ENCODE measurements around the gene ZNF467.

The ZNF467 gene

GRCh38 chr7:149811221-149811620, 37.8 kb upstream of the ZNF467 start:
- Histone ChIP-seq H3K4me1 (ENCODE audit: insufficient read depth, low read length) (no peaks in the 10 kb centered on the region), H3K36me3 (ENCODE audit: insufficient read depth, low read length) (no peaks in the 10 kb centered on the region), H3K79me2 (ENCODE audit: insufficient read depth, low read length) (no peaks in the 10 kb centered on the region), H3K4me2 (ENCODE audit: insufficient read depth, low read length) (no peak overlapping the region), H3K27me3 (ENCODE audit: insufficient read depth, low read length, poor library complexity) (peaks cover 4% of the 10 kb centered on the region), H3K4me3 (ENCODE audit: low read depth in 1 of 2, low read length in 2 of 2) (no peak overlapping the region), H4K20me1 (ENCODE audit: insufficient read depth, low read length) (no peaks in the 10 kb centered on the region), H3K9me3 (ENCODE audit: insufficient read depth, low read length, severe bottlenecking) (no peaks in the 10 kb centered on the region), H2AFZ (ENCODE audit: low read depth, low read length) (no peak overlapping the region), H3K27ac (ENCODE audit: low read length) (no peak overlapping the region), H3K9ac (ENCODE audit: low read depth, low read length) (no peak overlapping the region)
- TF ChIP-seq CTCF (IDR thresholded peaks at IDR 0.05; ENCODE audit: borderline replicate concordance, extremely low read depth, low read length, poor library complexity, severe bottlenecking) (peak; percentile 50), EZH2 (IDR thresholded peaks at IDR 0.05; ENCODE audit: borderline replicate concordance, low read depth, low read length, severe bottlenecking) (no peak)
- no peak for ATAC-seq (ENCODE audit: insufficient read depth, low read depth)
- DNase-seq: no peak

- Histone ChIP-seq H3K4me3 (ENCODE audit: low read depth in 1 of 2, low read length in 2 of 2) (no peak overlapping the region), H3K79me2 (ENCODE audit: insufficient read depth, low read length) (no peaks in the 10 kb centered on the region), H3K27ac (ENCODE audit: low read length) (no peak overlapping the region), H3K9me3 (ENCODE audit: insufficient read depth, low read length, severe bottlenecking) (no peaks in the 10 kb centered on the region), H2AFZ (ENCODE audit: low read depth, low read length) (no peak overlapping the region), H3K27me3 (ENCODE audit: insufficient read depth, low read length, poor library complexity) (peaks cover 8% of the 10 kb centered on the region), H3K4me2 (ENCODE audit: insufficient read depth, low read length) (no peak overlapping the region), H3K36me3 (ENCODE audit: insufficient read depth, low read length) (no peaks in the 10 kb centered on the region), H3K9ac (ENCODE audit: low read depth, low read length) (no peak overlapping the region), H3K4me1 (ENCODE audit: insufficient read depth, low read length) (no peaks in the 10 kb centered on the region), H4K20me1 (ENCODE audit: insufficient read depth, low read length) (no peaks in the 10 kb centered on the region)
- TF ChIP-seq EZH2 (IDR thresholded peaks at IDR 0.05; ENCODE audit: borderline replicate concordance, low read depth, low read length, severe bottlenecking) (no peak), CTCF (IDR thresholded peaks at IDR 0.05; ENCODE audit: borderline replicate concordance, extremely low read depth, low read length, poor library complexity, severe bottlenecking) (no peak)
- no peak for ATAC-seq (ENCODE audit: insufficient read depth, low read depth)
- no peak for DNase-seq
These were observed 35.8 kb upstream of the ZNF467 start for GRCh38 chr7:149809215-149809614.

- no peaks in the 10 kb centered on the region for H3K9me3 ChIP-seq (ENCODE audit: insufficient read depth, low read length, severe bottlenecking)
- H3K4me2 ChIP-seq (ENCODE audit: insufficient read depth, low read length): no peak overlapping the region
- no peak for TF ChIP-seq EZH2 (IDR thresholded peaks at IDR 0.05; ENCODE audit: borderline replicate concordance, low read depth, low read length, severe bottlenecking)
- no peak for TF ChIP-seq CTCF (IDR thresholded peaks at IDR 0.05; ENCODE audit: borderline replicate concordance, extremely low read depth, low read length, poor library complexity, severe bottlenecking)
- H3K27ac ChIP-seq (ENCODE audit: low read length): no peak overlapping the region
- DNase-seq: no peak
- no peaks in the 10 kb centered on the region for H4K20me1 ChIP-seq (ENCODE audit: insufficient read depth, low read length)
- no peak overlapping the region for H2AFZ ChIP-seq (ENCODE audit: low read depth, low read length)
- H3K79me2 ChIP-seq (ENCODE audit: insufficient read depth, low read length): no peaks in the 10 kb centered on the region
- no peak overlapping the region for H3K4me3 ChIP-seq (ENCODE audit: low read depth in 1 of 2, low read length in 2 of 2)
- H3K36me3 ChIP-seq (ENCODE audit: insufficient read depth, low read length): no peaks in the 10 kb centered on the region
- H3K4me1 ChIP-seq (ENCODE audit: insufficient read depth, low read length): no peaks in the 10 kb centered on the region
- H3K9ac ChIP-seq (ENCODE audit: low read depth, low read length): no peak overlapping the region
- H3K27me3 ChIP-seq (ENCODE audit: insufficient read depth, low read length, poor library complexity): peaks cover 8% of the 10 kb centered on the region
- no peak for ATAC-seq (ENCODE audit: insufficient read depth, low read depth)
These were observed 34.9 kb upstream of the ZNF467 start for GRCh38 chr7:149808311-149808710.

- no peak for ATAC-seq (ENCODE audit: insufficient read depth, low read depth)
These were observed 33.3 kb upstream of the ZNF467 start for GRCh38 chr7:149806726-149807125.

More at GRCh38 chr7:149806726-149807125, 33.3 kb upstream of the ZNF467 start:
- H3K36me3 ChIP-seq (ENCODE audit: insufficient read depth, low read length): no peaks in the 10 kb centered on the region
- no peak overlapping the region for H2AFZ ChIP-seq (ENCODE audit: low read depth, low read length)
- TF ChIP-seq CTCF (IDR thresholded peaks at IDR 0.05; ENCODE audit: borderline replicate concordance, extremely low read depth, low read length, poor library complexity, severe bottlenecking): no peak
- TF ChIP-seq EZH2 (IDR thresholded peaks at IDR 0.05; ENCODE audit: borderline replicate concordance, low read depth, low read length, severe bottlenecking): no peak
- no peak overlapping the region for H3K27ac ChIP-seq (ENCODE audit: low read length)
- H3K4me3 ChIP-seq (ENCODE audit: low read depth in 1 of 2, low read length in 2 of 2): no peak overlapping the region
- H3K4me1 ChIP-seq (ENCODE audit: insufficient read depth, low read length): no peaks in the 10 kb centered on the region
- H3K79me2 ChIP-seq (ENCODE audit: insufficient read depth, low read length): no peaks in the 10 kb centered on the region
- no peaks in the 10 kb centered on the region for H4K20me1 ChIP-seq (ENCODE audit: insufficient read depth, low read length)
- H3K9ac ChIP-seq (ENCODE audit: low read depth, low read length): no peak overlapping the region
- no peak for DNase-seq
- peaks cover 8% of the 10 kb centered on the region for H3K27me3 ChIP-seq (ENCODE audit: insufficient read depth, low read length, poor library complexity)
- H3K9me3 ChIP-seq (ENCODE audit: insufficient read depth, low read length, severe bottlenecking): no peaks in the 10 kb centered on the region
- no peak overlapping the region for H3K4me2 ChIP-seq (ENCODE audit: insufficient read depth, low read length)
